Measurements from ENCODE around the gene AIPL1.
"Not testable (repeated sequence)": the region's sequence is repeated elsewhere in the genome, so short reads cannot be mapped to it uniquely, and the experiment has no call there.

Gene AIPL1

DNA sequence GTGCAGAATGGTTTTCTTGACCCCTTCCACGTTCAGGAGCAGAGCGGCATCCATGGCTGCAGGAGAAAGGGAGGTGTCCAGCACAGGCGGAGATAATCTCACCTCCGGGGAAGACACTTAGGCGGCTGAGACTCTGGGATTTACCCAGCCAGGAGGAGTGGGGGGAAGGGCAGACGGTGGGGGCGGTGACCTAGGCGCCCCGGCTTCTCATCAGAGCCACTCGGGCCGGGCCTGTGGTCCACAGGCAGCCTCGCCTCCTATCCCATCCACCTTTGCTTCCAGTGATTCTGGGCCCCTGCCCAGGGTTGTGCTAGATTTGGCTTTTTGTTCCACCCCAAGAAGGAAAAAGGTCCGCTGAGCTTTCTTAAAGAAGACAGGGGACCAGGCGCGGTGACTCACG is at the start of gene AIPL1:
Gene AIPL1 (minus strand): TSS at position 71 of the 400 bp plus-strand sequence. CDS start 17 bp downstream, at position 54.
- no peak for DNase-seq

GRCh38 chr17:6483507-6483906 is 48.6 kb upstream of the AIPL1 start:
- no peak for DNase-seq

GRCh38 chr17:6482796-6483195 is 47.9 kb upstream of the AIPL1 start:
- DNase-seq: not testable (repeated sequence)

GRCh38 chr17:6482105-6482455 is 47.2 kb upstream of the AIPL1 start:
- DNase-seq: no peak

DNA sequence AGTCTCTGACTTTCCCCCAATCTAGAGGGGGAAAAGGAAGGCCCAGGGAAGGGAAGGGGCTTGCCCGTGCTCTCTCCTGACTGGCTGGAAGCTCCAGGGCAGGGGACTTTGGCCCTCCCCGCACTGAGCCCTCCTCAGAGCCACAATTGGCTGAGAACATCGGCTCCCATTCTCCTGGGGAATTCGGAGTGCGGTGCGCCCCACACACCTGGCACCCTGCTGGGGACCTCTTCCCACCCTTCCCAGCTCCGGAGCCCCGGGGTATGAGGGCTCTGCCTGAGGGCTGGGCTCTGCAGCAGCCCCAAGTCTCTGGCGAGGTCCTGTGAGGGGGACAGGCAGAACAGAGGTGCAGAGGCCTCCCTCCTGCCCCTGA is 45.4 kb upstream of the AIPL1 start:
- no peak for DNase-seq

- DNase-seq: no peak
Observed at GRCh38 chr17:6479622-6480302, 44.8 kb upstream of the AIPL1 start.

DNA sequence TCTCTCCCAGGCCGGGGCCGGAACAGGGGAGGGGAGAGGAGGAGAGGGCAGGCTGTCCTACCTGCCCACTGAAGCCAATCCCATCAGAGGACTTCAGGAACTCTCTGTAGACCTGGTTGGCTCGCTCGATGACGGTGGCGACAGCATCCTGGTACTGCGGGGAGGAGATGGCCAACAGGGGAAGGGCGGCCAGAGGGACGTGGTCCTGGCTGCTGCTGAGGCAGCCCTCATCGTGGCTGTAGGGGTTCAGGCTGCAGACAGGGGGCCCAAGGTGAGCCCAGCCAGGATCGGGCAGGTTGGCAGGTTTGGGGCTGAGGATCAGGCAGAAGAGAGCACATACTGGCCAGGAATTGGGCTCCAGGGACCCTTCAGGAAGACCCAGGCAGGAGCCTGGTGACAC is 43.6 kb upstream of the AIPL1 start:
- DNase-seq: no peak

DNA sequence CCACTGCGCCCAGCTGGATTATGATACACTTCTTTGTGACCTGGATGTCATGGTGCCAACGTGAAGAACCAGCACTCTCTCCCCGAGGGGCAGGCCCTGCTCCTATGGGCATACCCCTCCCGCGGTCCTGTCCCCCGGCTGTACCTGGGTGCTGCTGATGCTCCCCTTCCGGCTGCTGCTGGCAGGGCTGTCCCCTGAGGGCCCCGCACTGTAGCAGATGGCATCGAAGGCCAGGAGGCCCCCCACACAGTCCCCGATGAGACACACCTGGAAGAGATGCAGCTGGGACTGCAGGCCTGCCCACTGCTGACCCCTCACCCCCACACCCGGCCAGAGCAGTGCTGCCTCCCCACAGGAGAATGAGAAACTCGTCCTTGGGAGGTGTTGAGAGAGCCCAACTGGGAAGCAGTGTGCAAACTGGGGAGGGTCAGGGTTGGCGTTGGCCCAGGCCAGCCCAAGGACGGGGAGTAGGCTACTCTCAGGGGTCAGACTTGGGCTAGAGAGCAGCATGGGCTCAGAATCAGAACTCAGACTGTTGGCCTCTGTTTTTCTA is 43.0 kb upstream of the AIPL1 start:
- DNase-seq: no peak

- DNase-seq: no peak
Observed at GRCh38 chr17:6476810-6477179, 41.9 kb upstream of the AIPL1 start.

DNA sequence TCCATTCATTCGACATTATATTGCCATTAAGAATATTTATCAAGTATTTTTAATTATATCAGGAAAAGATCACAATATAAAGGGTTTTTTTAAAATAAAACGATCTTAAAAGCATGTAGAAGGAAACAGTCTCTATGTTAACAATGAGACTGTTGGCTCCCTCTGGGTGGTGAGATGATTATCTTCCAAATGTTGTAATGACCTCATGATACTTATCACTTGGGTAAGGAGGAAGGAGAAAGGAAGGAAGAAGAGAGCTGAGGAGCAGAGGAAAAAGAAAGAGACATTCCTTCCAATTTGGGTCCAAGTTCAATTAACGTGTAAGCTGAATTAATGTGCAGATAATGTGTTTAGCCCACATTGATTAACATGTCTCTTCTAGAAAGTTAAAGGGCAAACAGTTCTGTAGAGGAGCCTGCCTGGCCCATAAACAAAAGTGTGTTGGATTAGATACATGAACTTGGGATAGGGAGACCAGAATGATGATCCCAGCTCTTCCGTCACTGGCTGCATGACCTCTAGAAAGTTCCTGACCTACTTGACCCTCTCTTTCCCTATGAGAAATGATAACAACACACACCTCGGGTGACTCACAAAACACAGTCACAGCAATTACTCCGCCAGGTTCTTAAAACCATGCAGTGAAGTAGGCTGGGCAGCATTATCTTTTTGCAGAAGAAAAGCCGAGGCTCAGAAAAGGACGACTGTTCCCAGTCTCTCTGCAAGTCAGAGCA is 41.3 kb upstream of the AIPL1 start:
- no peak for DNase-seq

GRCh38 chr17:6475411-6475810 is 40.5 kb upstream of the AIPL1 start:
- peak; percentile 62 to 82 for DNase-seq

- DNase-seq: no peak
Observed at GRCh38 chr17:6474906-6475305, 40.0 kb upstream of the AIPL1 start.

GRCh38 chr17:6474376-6474775 is 39.5 kb upstream of the AIPL1 start:
- DNase-seq: no peak

DNA sequence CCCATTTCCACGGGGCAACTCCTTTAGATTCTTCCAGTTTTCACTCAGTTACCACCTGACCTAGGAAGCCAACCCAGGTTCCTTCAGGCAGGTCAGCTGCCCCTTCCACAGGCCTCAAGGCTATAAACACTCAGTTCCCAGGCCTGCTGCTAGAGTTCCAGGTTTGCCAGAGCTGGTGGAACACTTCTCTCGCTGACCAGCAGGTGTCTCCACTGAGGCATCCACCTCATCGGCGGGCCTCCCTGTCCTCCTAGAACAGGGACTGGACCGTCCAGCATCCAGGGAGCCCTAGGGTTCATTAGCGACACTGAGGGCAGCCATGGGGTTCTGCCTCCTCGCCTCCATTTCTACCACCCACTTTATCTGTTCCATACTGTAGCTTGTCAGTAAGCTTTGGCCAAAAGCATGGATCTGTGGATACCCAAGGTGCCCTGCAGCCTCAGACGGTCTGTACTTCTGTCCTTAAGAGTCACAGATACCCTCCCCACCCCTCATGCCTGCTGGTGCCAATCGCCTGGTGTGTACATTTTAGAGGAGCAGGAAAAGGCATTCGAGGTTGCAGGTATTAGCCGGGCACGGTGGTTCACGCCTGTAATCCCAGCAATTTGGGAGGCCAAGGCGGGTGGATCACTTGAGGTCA is 38.3 kb upstream of the AIPL1 start:
- DNase-seq: peak in 1 of 2 experiments; percentile 74

- no peak for DNase-seq
Observed at GRCh38 chr17:6472517-6472916, 37.6 kb upstream of the AIPL1 start.

- no peak for DNase-seq
Observed at GRCh38 chr17:6471531-6472465, 36.9 kb upstream of the AIPL1 start.

DNA sequence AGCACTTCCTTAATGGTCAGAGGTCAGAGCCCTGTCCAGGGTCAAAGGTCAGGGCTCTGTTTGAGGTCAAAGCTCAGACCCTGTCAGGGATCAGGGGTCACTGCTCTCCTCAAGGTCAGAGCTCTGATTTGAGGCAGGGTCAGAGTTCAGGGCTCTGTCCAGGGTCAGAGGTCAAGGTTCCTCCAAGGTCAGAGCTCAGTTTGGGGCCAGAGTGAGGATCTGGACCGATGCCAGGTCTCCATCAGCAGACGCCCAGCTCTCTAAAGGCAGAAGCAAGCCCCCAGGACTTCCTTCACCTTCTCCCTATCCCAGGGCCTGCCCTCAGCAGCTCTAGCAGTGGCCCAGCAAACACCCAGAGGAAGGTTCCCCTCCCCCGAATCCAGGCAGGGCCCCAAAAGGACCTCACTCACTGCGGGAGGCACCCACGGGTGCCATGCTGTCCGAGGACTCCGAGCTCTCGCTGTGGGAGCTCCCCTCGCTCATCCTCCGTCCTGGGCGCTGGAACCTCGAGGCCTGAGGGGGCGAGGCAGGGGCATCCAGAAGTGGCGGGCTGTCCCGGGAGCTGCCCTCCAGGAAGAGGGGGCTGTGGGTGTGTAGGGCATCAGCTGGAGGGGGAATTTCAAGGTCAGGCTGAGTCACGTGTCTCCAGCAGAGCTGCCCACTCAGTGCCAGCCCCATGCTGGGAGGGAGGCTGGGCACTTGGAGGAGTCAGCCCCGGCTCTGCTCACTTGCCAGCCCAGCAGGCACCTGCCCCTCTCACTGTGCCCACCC is 36.0 kb upstream of the AIPL1 start:
- DNase-seq: no peak

GRCh38 chr17:6470146-6470718 is 35.3 kb upstream of the AIPL1 start:
- DNase-seq: no peak

DNA sequence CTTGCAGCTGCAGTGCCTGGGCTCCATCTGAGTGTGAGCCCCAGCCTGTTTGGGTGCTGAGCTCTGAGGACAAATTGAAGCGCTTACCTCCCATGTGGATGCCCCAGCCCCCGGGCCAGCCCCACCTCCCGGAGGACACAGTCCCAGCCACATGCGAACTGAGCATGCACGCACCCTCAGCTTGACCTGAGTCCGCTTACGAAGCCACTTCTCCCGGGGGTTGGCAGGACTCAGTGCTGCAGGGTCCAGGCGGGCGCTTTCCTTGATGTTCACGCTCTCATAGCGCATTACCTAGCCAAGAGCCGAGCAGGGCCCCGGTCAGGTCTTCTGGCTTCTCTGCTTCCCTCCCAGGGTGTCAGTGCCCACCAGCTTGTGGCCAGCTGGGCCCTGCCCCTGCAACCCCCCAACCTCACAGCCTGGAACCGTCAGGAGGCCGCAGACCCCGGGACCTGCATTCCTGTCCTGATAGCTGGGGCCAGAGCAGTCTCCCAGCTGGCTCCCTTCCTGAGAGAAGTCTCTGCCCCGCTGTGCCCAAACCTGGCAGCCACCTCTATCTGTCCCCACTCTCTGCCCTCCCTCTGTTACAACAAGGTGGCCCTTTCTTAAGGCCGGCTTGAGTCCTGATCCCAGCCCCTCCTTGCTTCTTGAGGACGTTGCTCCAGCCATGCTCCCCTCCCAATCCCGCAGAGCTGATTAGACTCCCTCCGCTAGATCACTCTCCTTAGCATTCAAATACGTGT is 33.3 kb upstream of the AIPL1 start:
- no peak for DNase-seq

- DNase-seq: no peak
Observed at GRCh38 chr17:6467567-6467966, 32.6 kb upstream of the AIPL1 start.
